Right atrium auricular region (tissue), 2 donors: ENCODE data around the gene ARRDC1. TPM values are rescaled to one million over a fixed set of nuclear protein-coding genes. Genes with fewer than 3 reads are reported as not detected.
A peak's percentile ranks its signal among the peaks of the same experiment; 100 is the strongest.
"Not testable (repeated sequence)": the region's sequence is repeated elsewhere in the genome, so short reads cannot be mapped to it uniquely, and the experiment has no call there.

Experiments used
- DNase-seq: peaks from one replicate; pipeline ENCODE4 v3.0.0-alpha.2; 2019; ENCODE audit warnings: low spot score
- H3K27ac ChIP-seq, 2 donors: fragments of 200-600 bp; sonication (generic); 1 replicate in 1 of 2; 2 replicates in 1 of 2; pipeline ENCODE4 v1.5.1; 2016 to 2019
- H3K27me3 ChIP-seq, 2 donors: fragments of 200-600 bp; sonication (generic); one replicate each; pipeline versions ENCODE4 v1.5.1 to v1.6.0; 2017 to 2019
- H3K36me3 ChIP-seq: fragments of 200-600 bp; sonication (generic); one replicate; pipeline ENCODE4 v1.5.1; 2016
- H3K4me1 ChIP-seq, 2 donors: fragments of 200-600 bp; sonication (generic); one replicate each; pipeline versions ENCODE4 v1.5.1 to v1.6.0; 2017 to 2019
- H3K4me3 ChIP-seq, 2 donors: fragments of 200-600 bp; sonication (generic); 1 replicate in 1 of 2; 2 replicates in 1 of 2; pipeline ENCODE4 v1.5.1; 2017 to 2019; ENCODE audit warnings: mild to moderate bottlenecking in 1 of 2, moderate library complexity in 1 of 2
- H3K9me3 ChIP-seq, 2 donors: fragments of 200-600 bp; sonication (generic); one replicate each; pipeline ENCODE4 v1.5.1; 2019
- CTCF ChIP-seq, 2 donors: fragments of 200-600 bp; sonication (generic); IDR thresholded peaks; one replicate each; pipeline ENCODE4 v1.5.1; 2019; ENCODE audit warnings: antibody characterized with exemption in 2 of 2
- total RNA-seq, 2 donors: library from RNA; depleted of rRNA; stranded (reverse); fragments of >200 nt; gene quantifications; one replicate each; pipeline ENCODE4 v1.1.0, GENCODE V29; 2016

ARRDC1 gene
- total RNA-seq, result 10 to 100 TPM; 21.4 to 37.8 TPM

- no peak for TF ChIP-seq CTCF (IDR thresholded peaks at IDR 0.05)
- Histone ChIP-seq H3K27me3 (no peaks in the 10 kb centered on the region), H3K36me3 (no peaks in the 10 kb centered on the region), H3K27ac (peak within 1 kb of the TSS; percentile 81 to 90), H3K9me3 (no peaks in the 10 kb centered on the region), H3K4me3 (peak within 1 kb of the TSS; percentile 77 to 86), H3K4me1 (peaks cover 0 to 41% of the 10 kb centered on the region in 2 donors)
- DNase-seq, result peak; percentile 92
Measured at GRCh38 chr9:137605121-137606004, at the start of gene ARRDC1. TSS of gene ARRDC1 (plus strand) at chr9:137605686. CDS start at chr9:137605718, 32 bp downstream.

GRCh38 chr9:137556069-137556838 lies 49.2 kb upstream of the ARRDC1 start:
- DNase-seq, result no peak
- peak overlapping the region; percentile 9 to 18 for H3K27ac ChIP-seq
- H3K4me3 ChIP-seq, result no peak overlapping the region
- TF ChIP-seq CTCF (IDR thresholded peaks at IDR 0.05), result no peak
- peaks cover 29% of the 10 kb centered on the region for H3K36me3 ChIP-seq
- peaks cover 0 to 16% of the 10 kb centered on the region in 2 donors for H3K4me1 ChIP-seq
- H3K27me3 ChIP-seq, result no peaks in the 10 kb centered on the region
- no peaks in the 10 kb centered on the region for H3K9me3 ChIP-seq

- no peak for TF ChIP-seq CTCF (IDR thresholded peaks at IDR 0.05)
- H3K9me3 ChIP-seq, result no peaks in the 10 kb centered on the region
- peaks cover 0 to 6% of the 10 kb centered on the region in 2 donors for H3K4me1 ChIP-seq
- no peak overlapping the region for H3K27ac ChIP-seq
- no peaks in the 10 kb centered on the region for H3K27me3 ChIP-seq
- peaks cover 31% of the 10 kb centered on the region for H3K36me3 ChIP-seq
- H3K4me3 ChIP-seq, result no peak overlapping the region
- DNase-seq, result no peak
Measured at GRCh38 chr9:137558127-137558526, 47.4 kb upstream of the ARRDC1 start.

GRCh38 chr9:137564134-137564533 lies 41.4 kb upstream of the ARRDC1 start:
- no peak overlapping the region for H3K4me3 ChIP-seq
- TF ChIP-seq CTCF (IDR thresholded peaks at IDR 0.05), result no peak
- H3K36me3 ChIP-seq, result peaks cover 20% of the 10 kb centered on the region

GRCh38 chr9:137564817-137565411 lies 40.6 kb upstream of the ARRDC1 start:
- Histone ChIP-seq H3K27me3 (no peaks in the 10 kb centered on the region), H3K27ac (no peak overlapping the region), H3K9me3 (no peaks in the 10 kb centered on the region), H3K36me3 (peaks cover 20% of the 10 kb centered on the region), H3K4me3 (no peak overlapping the region), H3K4me1 (no peaks in the 10 kb centered on the region)
- no peak for TF ChIP-seq CTCF (IDR thresholded peaks at IDR 0.05)
- no peak for DNase-seq

More at GRCh38 chr9:137564134-137564533, 41.4 kb upstream of the ARRDC1 start:
- no peak for DNase-seq
- no peaks in the 10 kb centered on the region for H3K4me1 ChIP-seq
- H3K27me3 ChIP-seq, result no peaks in the 10 kb centered on the region
- no peaks in the 10 kb centered on the region for H3K9me3 ChIP-seq
- no peak overlapping the region for H3K27ac ChIP-seq

GRCh38 chr9:137568445-137568844 lies 37.0 kb upstream of the ARRDC1 start:
- H3K36me3 ChIP-seq, result peaks cover 29% of the 10 kb centered on the region
- H3K4me3 ChIP-seq, H3K27ac ChIP-seq, H3K27me3 ChIP-seq, DNase-seq, H3K4me1 ChIP-seq, H3K9me3 ChIP-seq: not testable (repeated sequence)
